ENCODE results near the gene RPGRIP1L. TPM values are rescaled to one million over a fixed set of nuclear protein-coding genes. Genes with fewer than 3 reads are reported as not detected.
A peak's percentile ranks its signal among the peaks of the same experiment; 100 is the strongest.

The RPGRIP1L gene
- total and polyA plus RNA-seq, 2 of the 13 experiments (the other 11 are each of a cell fraction or from before 2014, with no cell fraction given): 5.0 to 13.5 TPM

DNA sequence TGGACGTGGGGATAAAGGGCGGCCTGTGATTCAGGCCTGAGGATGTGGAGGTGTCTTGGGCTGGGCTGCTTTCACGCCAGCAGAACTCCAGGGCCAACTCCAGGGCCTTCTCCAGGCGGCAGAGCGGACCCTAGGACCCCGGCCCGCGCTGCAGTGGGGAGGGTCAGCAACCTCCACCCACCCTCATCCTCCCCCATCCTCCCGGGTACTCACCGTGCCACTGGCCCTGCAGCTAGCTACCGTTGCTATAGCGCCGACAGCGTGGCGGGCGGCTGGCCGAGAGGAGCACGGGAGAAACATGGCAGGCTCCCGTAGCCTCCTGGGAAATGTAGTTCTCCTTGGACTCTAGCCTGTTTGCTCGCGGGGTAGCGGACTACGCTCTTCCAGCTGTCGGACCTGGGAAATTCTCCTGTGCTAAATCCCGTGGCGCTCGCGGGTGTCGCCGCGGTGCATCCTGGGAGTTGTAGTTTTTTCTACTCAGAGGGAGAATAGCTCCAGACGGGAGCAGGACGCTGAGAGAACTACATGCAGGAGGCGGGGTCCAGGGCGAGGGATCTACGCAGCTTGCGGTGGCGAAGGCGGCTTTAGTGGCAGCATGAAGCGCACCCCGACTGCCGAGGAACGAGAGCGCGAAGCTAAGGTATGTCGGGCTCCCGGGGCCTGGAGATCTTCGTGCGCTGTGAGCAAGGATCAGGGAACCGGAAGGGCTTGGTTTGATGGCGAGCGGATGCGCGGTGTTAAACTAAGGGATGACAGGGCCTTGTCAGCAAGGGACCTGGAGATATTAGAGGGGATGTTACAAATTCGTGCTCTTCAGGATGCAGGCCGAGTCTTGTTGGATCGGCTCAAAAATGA, at the start of gene RPGRIP1L, which contains the start of gene FTO (continued):
- TF ChIP-seq HDAC1 (CRISPR knock-in tag; IDR thresholded peaks at IDR 0.05): peak; percentile 95
- TF ChIP-seq EEA1 (CRISPR knock-in tag; IDR thresholded peaks at IDR 0.05; ENCODE audit: borderline replicate concordance): 0 out of 2 replicates have a peak, but pooled peaks have one; percentile 61
- peak; percentile 90; the same call in 1 of the 2 replicates for TF ChIP-seq PHF21A (CRISPR knock-in tag; IDR thresholded peaks at IDR 0.05)
- no peak for TF ChIP-seq LCORL (IDR thresholded peaks at IDR 0.05)
- peak; percentile 84; the same call in 1 of the 2 replicates for TF ChIP-seq LCORL (CRISPR knock-in tag; IDR thresholded peaks at IDR 0.05)
- peak; percentile 19; the same call in 1 of the 2 replicates for TF ChIP-seq RCOR2 (CRISPR knock-in tag; IDR thresholded peaks at IDR 0.05)
- TF ChIP-seq RBM39 (IDR thresholded peaks at IDR 0.05; ENCODE audit: low read depth, low read length, poor library complexity, severe bottlenecking): peak; percentile 93
- TF ChIP-seq MAFK (conservative IDR thresholded peaks at IDR 0.05 in 1 of 2, IDR thresholded peaks at IDR 0.05 in 1 of 2; ENCODE audit: low read length in 2 of 2): peak in 1 of 2 experiments; percentile 7; a peak in 1 of 4 replicates
- TF ChIP-seq DPF2 (CRISPR knock-in tag; IDR thresholded peaks at IDR 0.05; ENCODE audit: borderline replicate concordance, low read depth): no peak
- peak; percentile 74 for TF ChIP-seq TEAD3 (CRISPR knock-in tag; optimal IDR thresholded peaks at IDR 0.05; ENCODE audit: borderline replicate concordance)
- no peak for TF ChIP-seq ZNF496 (CRISPR knock-in tag; IDR thresholded peaks at IDR 0.05; ENCODE audit: insufficient replicate concordance)
- no peak for TF ChIP-seq ADNP (CRISPR knock-in tag; IDR thresholded peaks at IDR 0.05)
- peak; percentile 38; the same call in 1 of the 2 replicates for TF ChIP-seq BHLHE40 (IDR thresholded peaks at IDR 0.05; ENCODE audit: low read length)
- TF ChIP-seq, protein P1, sequence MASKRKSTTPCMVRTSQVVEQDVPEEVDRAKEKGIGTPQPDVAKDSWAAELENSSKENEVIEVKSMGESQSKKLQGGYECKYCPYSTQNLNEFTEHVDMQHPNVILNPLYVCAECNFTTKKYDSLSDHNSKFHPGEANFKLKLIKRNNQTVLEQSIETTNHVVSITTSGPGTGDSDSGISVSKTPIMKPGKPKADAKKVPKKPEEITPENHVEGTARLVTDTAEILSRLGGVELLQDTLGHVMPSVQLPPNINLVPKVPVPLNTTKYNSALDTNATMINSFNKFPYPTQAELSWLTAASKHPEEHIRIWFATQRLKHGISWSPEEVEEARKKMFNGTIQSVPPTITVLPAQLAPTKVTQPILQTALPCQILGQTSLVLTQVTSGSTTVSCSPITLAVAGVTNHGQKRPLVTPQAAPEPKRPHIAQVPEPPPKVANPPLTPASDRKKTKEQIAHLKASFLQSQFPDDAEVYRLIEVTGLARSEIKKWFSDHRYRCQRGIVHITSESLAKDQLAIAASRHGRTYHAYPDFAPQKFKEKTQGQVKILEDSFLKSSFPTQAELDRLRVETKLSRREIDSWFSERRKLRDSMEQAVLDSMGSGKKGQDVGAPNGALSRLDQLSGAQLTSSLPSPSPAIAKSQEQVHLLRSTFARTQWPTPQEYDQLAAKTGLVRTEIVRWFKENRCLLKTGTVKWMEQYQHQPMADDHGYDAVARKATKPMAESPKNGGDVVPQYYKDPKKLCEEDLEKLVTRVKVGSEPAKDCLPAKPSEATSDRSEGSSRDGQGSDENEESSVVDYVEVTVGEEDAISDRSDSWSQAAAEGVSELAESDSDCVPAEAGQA (IDR thresholded peaks at IDR 0.05; ENCODE audit: low read depth): peak; percentile 75
- TF ChIP-seq, protein P1 (CRISPR knock-in tag; IDR thresholded peaks at IDR 0.05; ENCODE audit: borderline replicate concordance): peak; percentile 53; the same call in 1 of the 2 replicates
- TF ChIP-seq ZSCAN20 (CRISPR knock-in tag; IDR thresholded peaks at IDR 0.05; ENCODE audit: borderline replicate concordance): 0 out of 2 replicates have a peak, but pooled peaks have one; percentile 12
- peak; percentile 66; the same call in 1 of the 2 replicates for TF ChIP-seq RXRB (CRISPR knock-in tag; IDR thresholded peaks at IDR 0.05; ENCODE audit: borderline replicate concordance)
- TF ChIP-seq ZNF549 (CRISPR knock-in tag; IDR thresholded peaks at IDR 0.05): no peak
- TF ChIP-seq ATRX (CRISPR knock-in tag; IDR thresholded peaks at IDR 0.05; ENCODE audit: borderline replicate concordance): peak; percentile 93; the same call in 1 of the 2 replicates
- TF ChIP-seq ZNF12 (CRISPR knock-in tag; IDR thresholded peaks at IDR 0.05): no peak; the same call in 1 of the 2 replicates
- no peak for TF ChIP-seq KLF12 (CRISPR knock-in tag; IDR thresholded peaks at IDR 0.05; ENCODE audit: borderline replicate concordance)
- TF ChIP-seq, protein P2, sequence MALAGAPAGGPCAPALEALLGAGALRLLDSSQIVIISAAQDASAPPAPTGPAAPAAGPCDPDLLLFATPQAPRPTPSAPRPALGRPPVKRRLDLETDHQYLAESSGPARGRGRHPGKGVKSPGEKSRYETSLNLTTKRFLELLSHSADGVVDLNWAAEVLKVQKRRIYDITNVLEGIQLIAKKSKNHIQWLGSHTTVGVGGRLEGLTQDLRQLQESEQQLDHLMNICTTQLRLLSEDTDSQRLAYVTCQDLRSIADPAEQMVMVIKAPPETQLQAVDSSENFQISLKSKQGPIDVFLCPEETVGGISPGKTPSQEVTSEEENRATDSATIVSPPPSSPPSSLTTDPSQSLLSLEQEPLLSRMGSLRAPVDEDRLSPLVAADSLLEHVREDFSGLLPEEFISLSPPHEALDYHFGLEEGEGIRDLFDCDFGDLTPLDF (CRISPR knock-in tag; IDR thresholded peaks at IDR 0.05): peak; percentile 93
- TF ChIP-seq ZNF335 (CRISPR knock-in tag; IDR thresholded peaks at IDR 0.05): peak; percentile 92
- TF ChIP-seq ZNF709 (CRISPR knock-in tag; IDR thresholded peaks at IDR 0.05): peak; percentile 54; the same call in 1 of the 2 replicates
